ENCODE results near the gene KRTAP17-1. TPM values are rescaled to one million over a fixed set of nuclear protein-coding genes. Genes with fewer than 3 reads are reported as not detected.
"Not testable (repeated sequence)": the region's sequence is repeated elsewhere in the genome, so short reads cannot be mapped to it uniquely, and the experiment has no call there.

The KRTAP17-1 gene
- total RNA-seq, 1 experiment from 2014 or later: not detected

GRCh38 chr17:41304091-41304490 is 11.4 kb downstream of the KRTAP17-1 start:
- no peak for DNase-seq (ENCODE audit: low spot score)

GRCh38 chr17:41302981-41303380 is 12.5 kb downstream of the KRTAP17-1 start:
- DNase-seq (ENCODE audit: low spot score): no peak

- no peak for DNase-seq (ENCODE audit: low spot score)
Measured at GRCh38 chr17:41301916-41302901, 13.3 kb downstream of the KRTAP17-1 start, which contains the start of gene KRTAP29-1. Gene KRTAP29-1 (minus strand): TSS chr17:41302851. CDS start chr17:41302851, 0 bp downstream.

- no peak for DNase-seq (ENCODE audit: low spot score)
Measured at GRCh38 chr17:41301204-41301790, 14.2 kb downstream of the KRTAP17-1 start.

GRCh38 chr17:41298458-41299135 is 16.9 kb downstream of the KRTAP17-1 start:
- DNase-seq (ENCODE audit: low spot score): no peak

GRCh38 chr17:41296846-41297245 is 18.7 kb downstream of the KRTAP17-1 start:
- no peak for DNase-seq (ENCODE audit: low spot score)

GRCh38 chr17:41294016-41294415 is 21.5 kb downstream of the KRTAP17-1 start:
- DNase-seq (ENCODE audit: low spot score): no peak

- DNase-seq (ENCODE audit: low spot score): no peak
Measured at GRCh38 chr17:41287050-41287449, 28.5 kb downstream of the KRTAP17-1 start.

- peak; percentile 23 for DNase-seq (ENCODE audit: low spot score)
Measured at GRCh38 chr17:41284546-41284945, 31.0 kb downstream of the KRTAP17-1 start.

GRCh38 chr17:41284043-41284442 is 31.5 kb downstream of the KRTAP17-1 start:
- DNase-seq (ENCODE audit: low spot score): peak; percentile 68

GRCh38 chr17:41278176-41278955 is 37.1 kb downstream of the KRTAP17-1 start:
- DNase-seq (ENCODE audit: low spot score): no peak

GRCh38 chr17:41275648-41276190 is 39.8 kb downstream of the KRTAP17-1 start, which contains the start of gene KRTAP9-7:
Gene KRTAP9-7 (plus strand): TSS chr17:41275698. CDS start chr17:41275698, 0 bp downstream.
- DNase-seq (ENCODE audit: low spot score): not testable (repeated sequence)

GRCh38 chr17:41271858-41272257 is 43.7 kb downstream of the KRTAP17-1 start:
- DNase-seq (ENCODE audit: low spot score): no peak

- DNase-seq (ENCODE audit: low spot score): not testable (repeated sequence)
Measured at GRCh38 chr17:41271323-41271722, 44.2 kb downstream of the KRTAP17-1 start.

- no peak for DNase-seq (ENCODE audit: low spot score)
Measured at GRCh38 chr17:41267711-41268110, 47.8 kb downstream of the KRTAP17-1 start.

- DNase-seq (ENCODE audit: low spot score): no peak
Measured at GRCh38 chr17:41265078-41265477, 50.4 kb downstream of the KRTAP17-1 start, which contains the start of gene KRTAP9-6. Gene KRTAP9-6 (plus strand): TSS chr17:41265378. CDS start chr17:41265378, 0 bp downstream.

Other genes starting within 250 kb of the KRTAP17-1 start
- gene KRTAP2-4, start 249.8 kb downstream of the KRTAP17-1 start, total RNA-seq (2014; rRNA removed; shearing (Covaris generic)): not detected in 2 replicates
- gene KRTAP4-7, start 231.6 kb downstream of the KRTAP17-1 start, total RNA-seq (2014; rRNA removed; shearing (Covaris generic)): not detected in 2 replicates
- gene KRTAP4-8, start 217.6 kb downstream of the KRTAP17-1 start, total RNA-seq (2014; rRNA removed; shearing (Covaris generic)): not detected in 2 replicates
- gene KRTAP4-16, start 213.5 kb downstream of the KRTAP17-1 start, total RNA-seq (2014; rRNA removed; shearing (Covaris generic)): not detected in 2 replicates
- gene KRTAP4-9, start 210.3 kb downstream of the KRTAP17-1 start, total RNA-seq (2014; rRNA removed; shearing (Covaris generic)): 0.22 TPM in 1 of 2 replicates, not detected in the other
- not detected in 2 replicates for gene KRTAP4-11, start 197.3 kb downstream of the KRTAP17-1 start, total RNA-seq (2014; rRNA removed; shearing (Covaris generic))
- not detected in 2 replicates for gene KRTAP4-12, start 191.5 kb downstream of the KRTAP17-1 start, total RNA-seq (2014; rRNA removed; shearing (Covaris generic))
- not detected in 2 replicates for gene KRTAP4-6, start 175.2 kb downstream of the KRTAP17-1 start, total RNA-seq (2014; rRNA removed; shearing (Covaris generic))
- not detected in 2 replicates for gene KRTAP4-5, start 165.9 kb downstream of the KRTAP17-1 start, total RNA-seq (2014; rRNA removed; shearing (Covaris generic))
- not detected in 2 replicates for gene KRTAP4-4, start 155.0 kb downstream of the KRTAP17-1 start, total RNA-seq (2014; rRNA removed; shearing (Covaris generic))
- gene KRTAP4-3, start 147.5 kb downstream of the KRTAP17-1 start, total RNA-seq (2014; rRNA removed; shearing (Covaris generic)): not detected in 2 replicates
- gene KRTAP4-2, start 137.5 kb downstream of the KRTAP17-1 start, total RNA-seq (2014; rRNA removed; shearing (Covaris generic)): not detected in 2 replicates
- 0.26 TPM in 1 of 2 replicates, not detected in the other for gene KRTAP4-1, start 130.8 kb downstream of the KRTAP17-1 start, total RNA-seq (2014; rRNA removed; shearing (Covaris generic))
- gene KRTAP9-1, start 125.8 kb downstream of the KRTAP17-1 start, total RNA-seq (2014; rRNA removed; shearing (Covaris generic)): not detected in 2 replicates
- gene KRTAP9-2, start 89.1 kb downstream of the KRTAP17-1 start, total RNA-seq (2014; rRNA removed; shearing (Covaris generic)): not detected in 2 replicates
- not detected in 2 replicates for gene KRTAP9-3, start 83.3 kb downstream of the KRTAP17-1 start, total RNA-seq (2014; rRNA removed; shearing (Covaris generic))
- gene KRTAP9-8, start 77.7 kb downstream of the KRTAP17-1 start, total RNA-seq (2014; rRNA removed; shearing (Covaris generic)): not detected in 2 replicates
- gene KRTAP9-4, start 66.0 kb downstream of the KRTAP17-1 start, total RNA-seq (2014; rRNA removed; shearing (Covaris generic)): not detected in 2 replicates
- gene KRTAP9-9, start 60.3 kb downstream of the KRTAP17-1 start, total RNA-seq (2014; rRNA removed; shearing (Covaris generic)): not detected in 2 replicates
- not detected in 2 replicates for gene KRTAP9-6, start 50.3 kb downstream of the KRTAP17-1 start, total RNA-seq (2014; rRNA removed; shearing (Covaris generic))
- gene KRTAP9-7, start 40.0 kb downstream of the KRTAP17-1 start, total RNA-seq (2014; rRNA removed; shearing (Covaris generic)): not detected in 2 replicates
- gene KRTAP29-1, start 12.9 kb downstream of the KRTAP17-1 start, total RNA-seq (2014; rRNA removed; shearing (Covaris generic)): 0.16 TPM in 1 of 2 replicates, not detected in the other
- gene KRTAP16-1, start 6.4 kb downstream of the KRTAP17-1 start, total RNA-seq (2014; rRNA removed; shearing (Covaris generic)): not detected in 2 replicates
- not detected in 2 replicates for gene KRT33A, start 35.1 kb upstream of the KRTAP17-1 start, total RNA-seq (2014; rRNA removed; shearing (Covaris generic))
- gene KRT33B, start 54.1 kb upstream of the KRTAP17-1 start, total RNA-seq (2014; rRNA removed; shearing (Covaris generic)): not detected in 2 replicates
- 0.31 and 1.1 TPM in 2 replicates for gene KRT34, start 66.6 kb upstream of the KRTAP17-1 start, total RNA-seq (2014; rRNA removed; shearing (Covaris generic))
- gene KRT31, start 81.9 kb upstream of the KRTAP17-1 start, total RNA-seq (2014; rRNA removed; shearing (Covaris generic)): not detected in 2 replicates
- not detected in 2 replicates for gene KRT37, start 108.9 kb upstream of the KRTAP17-1 start, total RNA-seq (2014; rRNA removed; shearing (Covaris generic))
- gene KRT38, start 125.3 kb upstream of the KRTAP17-1 start, total RNA-seq (2014; rRNA removed; shearing (Covaris generic)): not detected in 2 replicates
- 0.12 TPM in 1 of 2 replicates, not detected in the other for gene KRT32, start 151.7 kb upstream of the KRTAP17-1 start, total RNA-seq (2014; rRNA removed; shearing (Covaris generic))
- gene KRT35, start 165.4 kb upstream of the KRTAP17-1 start, total RNA-seq (2014; rRNA removed; shearing (Covaris generic)): not detected in 2 replicates
- gene KRT36, start 174.2 kb upstream of the KRTAP17-1 start, total RNA-seq (2014; rRNA removed; shearing (Covaris generic)): 0.05 TPM in 1 of 2 replicates, not detected in the other
- 2.7 and 2.8 TPM in 2 replicates for gene KRT13, start 189.9 kb upstream of the KRTAP17-1 start, total RNA-seq (2014; rRNA removed; shearing (Covaris generic))
- gene KRT15, start 203.2 kb upstream of the KRTAP17-1 start, total RNA-seq (2014; rRNA removed; shearing (Covaris generic)): 29.8 and 31.9 TPM in 2 replicates
- gene KRT19, start 212.6 kb upstream of the KRTAP17-1 start, total RNA-seq (2014; rRNA removed; shearing (Covaris generic)): 8.5 and 11.5 TPM in 2 replicates

Measured in A172 (cell line).